NCI-H1930 (cell line): ENCODE results near the gene IQGAP3.
"Not testable (repeated sequence)": the region's sequence is repeated elsewhere in the genome, so short reads cannot be mapped to it uniquely, and the experiment has no call there.

Source experiments
- DNase-seq, 2 experiments: peaks; one replicate each; lab custom pipeline; 2025; lab: John Stamatoyannopoulos, UW

IQGAP3 gene

GRCh38 chr1:156572663-156573018, 276 bp upstream of the IQGAP3 start:
- DNase-seq = no peak

- DNase-seq = no peak
Observed at GRCh38 chr1:156571261-156571852, 1.0 kb downstream of the IQGAP3 start.

- DNase-seq = no peak
Observed at GRCh38 chr1:156566436-156566835, 5.9 kb downstream of the IQGAP3 start.

DNA sequence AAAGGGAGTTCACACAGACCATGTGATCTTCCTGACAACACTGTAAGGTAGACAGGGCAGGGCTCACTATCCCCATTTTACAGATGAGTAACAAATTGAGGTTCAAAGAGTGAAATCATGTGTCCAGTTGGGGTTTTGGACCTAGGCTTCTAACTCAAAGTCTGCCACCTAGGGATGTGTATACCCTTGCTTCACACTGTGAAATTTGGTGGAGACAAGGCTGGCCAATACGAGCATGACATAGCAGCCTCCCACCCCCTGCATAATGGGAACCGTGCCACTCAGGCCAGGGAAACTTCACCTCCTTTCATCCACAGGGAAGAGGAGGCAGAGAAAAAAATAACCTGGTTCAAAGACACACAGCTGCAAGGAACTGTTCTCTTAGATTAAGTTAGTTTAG, 6.8 kb downstream of the IQGAP3 start:
- DNase-seq = no peak

- DNase-seq = no peak
Observed at GRCh38 chr1:156560585-156561163, 11.7 kb downstream of the IQGAP3 start.

DNA sequence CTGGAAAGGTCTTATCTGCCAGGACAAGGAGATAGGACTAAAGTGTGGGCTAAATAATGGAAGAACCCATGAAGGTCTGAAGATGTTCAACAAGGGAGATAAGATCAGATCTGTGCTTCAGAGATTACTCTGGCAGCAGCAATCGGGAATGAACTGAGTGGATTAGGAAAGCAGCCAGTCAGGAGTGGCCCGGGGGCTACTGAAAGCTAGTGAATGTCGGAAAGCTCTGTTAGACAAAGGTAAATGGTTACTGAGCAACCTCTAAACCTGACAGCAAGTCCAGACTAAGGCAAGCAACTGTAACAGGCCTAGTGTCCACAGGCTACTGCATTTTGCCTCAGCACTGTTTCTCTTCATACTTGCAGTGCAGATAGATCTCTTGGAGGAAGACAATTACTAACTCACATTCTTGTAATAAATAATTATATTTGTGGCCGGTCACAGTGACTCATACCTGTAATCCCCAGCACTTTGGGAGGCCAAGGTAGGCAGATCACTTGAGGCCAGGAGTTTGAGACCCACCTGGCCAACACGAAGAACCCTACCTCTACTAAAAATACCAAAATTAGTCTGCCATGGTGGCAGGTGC, 12.5 kb downstream of the IQGAP3 start:
- DNase-seq = no peak

GRCh38 chr1:156559086-156559796, 13.1 kb downstream of the IQGAP3 start:
- no peak for DNase-seq

DNA sequence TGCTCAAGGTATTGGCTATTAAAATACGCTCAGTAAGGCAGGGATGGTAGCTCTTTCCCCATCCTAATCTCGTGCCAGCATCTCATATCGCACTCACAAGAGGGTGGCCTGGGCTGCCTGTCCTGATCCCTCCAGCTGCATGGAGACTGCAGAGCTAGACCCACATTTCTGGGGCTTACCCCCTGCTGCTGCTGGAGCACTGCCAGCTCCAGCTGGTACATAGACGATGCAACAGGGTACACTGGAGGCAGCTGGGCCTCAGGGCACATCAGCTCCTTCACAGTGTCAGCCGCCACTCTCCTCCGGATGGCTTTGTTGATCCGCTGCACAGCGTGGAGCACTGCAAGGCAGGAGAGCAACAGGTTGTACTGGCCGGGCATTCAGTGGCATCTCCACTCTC, 16.0 kb downstream of the IQGAP3 start:
- DNase-seq = no peak

DNA sequence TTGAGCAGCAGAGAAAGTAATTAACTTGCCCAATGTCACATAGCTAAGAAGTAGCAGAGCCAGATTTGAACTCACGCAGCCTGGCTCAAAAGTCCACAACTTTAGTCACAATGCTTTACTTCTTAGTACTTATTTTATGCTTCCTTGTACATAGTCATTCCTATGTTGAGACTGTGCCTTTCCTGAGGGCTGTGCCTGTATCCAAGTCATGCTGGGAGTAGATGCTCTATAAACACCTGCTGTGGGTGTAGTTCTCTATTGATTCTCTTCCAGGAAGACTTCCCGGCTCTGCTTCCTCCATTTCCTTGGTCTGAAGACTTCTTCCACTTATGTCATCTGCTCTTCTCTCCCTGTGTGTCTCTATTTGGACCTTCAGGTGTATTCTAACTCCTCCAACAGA, 16.6 kb downstream of the IQGAP3 start:
- DNase-seq = no peak

DNA sequence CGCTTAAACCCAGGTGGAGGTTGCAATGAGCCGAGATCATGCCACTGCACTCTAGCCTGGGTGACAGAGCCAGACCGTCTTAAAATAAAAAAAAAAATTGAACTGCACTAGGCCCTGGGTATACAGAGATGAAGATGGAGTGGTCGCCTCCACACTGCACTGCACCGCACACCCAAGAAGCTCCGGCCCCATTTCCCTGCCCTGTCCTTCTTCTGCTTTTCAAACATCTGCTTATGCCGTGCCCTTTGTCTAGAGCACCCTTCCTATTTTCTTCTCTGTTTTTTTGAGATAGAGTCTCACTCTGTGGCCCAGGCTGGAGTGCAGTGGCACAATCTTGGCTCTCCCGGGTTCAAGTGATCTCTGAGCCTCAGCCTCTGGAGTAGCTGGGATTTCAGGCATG, 17.4 kb downstream of the IQGAP3 start:
- no peak for DNase-seq

DNA sequence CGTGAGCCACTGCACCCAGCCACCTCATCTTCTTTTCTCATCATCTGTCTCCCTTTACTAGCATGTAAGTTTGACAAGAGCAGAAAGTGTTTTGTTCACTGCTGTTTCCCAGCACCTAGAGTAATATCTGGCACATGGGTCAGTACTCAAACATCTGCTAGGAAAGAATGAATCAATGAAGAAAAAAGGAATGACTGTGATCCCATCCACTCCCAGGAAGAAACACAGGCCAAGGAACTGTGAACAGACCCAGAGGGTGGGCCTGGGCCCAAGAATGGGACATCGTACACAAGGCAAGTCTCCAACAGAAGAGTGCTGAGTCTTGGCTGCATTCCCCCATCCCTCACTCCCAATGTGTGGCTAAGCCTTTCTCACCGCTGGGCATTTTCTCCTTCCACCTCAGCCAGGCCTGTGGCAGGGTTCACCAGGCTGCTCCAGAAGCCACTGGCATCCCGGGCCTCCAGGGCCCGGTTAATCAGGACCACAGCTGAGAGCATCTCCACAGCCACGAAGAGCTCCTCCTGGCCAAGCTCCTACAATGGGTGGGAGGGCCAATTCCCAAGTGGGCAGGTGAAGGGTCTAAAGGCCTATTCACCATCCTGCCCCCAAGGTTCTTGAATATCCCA, 18.4 kb downstream of the IQGAP3 start:
- no peak for DNase-seq

GRCh38 chr1:156552937-156553336, 19.4 kb downstream of the IQGAP3 start:
- not testable (repeated sequence) for DNase-seq

DNA sequence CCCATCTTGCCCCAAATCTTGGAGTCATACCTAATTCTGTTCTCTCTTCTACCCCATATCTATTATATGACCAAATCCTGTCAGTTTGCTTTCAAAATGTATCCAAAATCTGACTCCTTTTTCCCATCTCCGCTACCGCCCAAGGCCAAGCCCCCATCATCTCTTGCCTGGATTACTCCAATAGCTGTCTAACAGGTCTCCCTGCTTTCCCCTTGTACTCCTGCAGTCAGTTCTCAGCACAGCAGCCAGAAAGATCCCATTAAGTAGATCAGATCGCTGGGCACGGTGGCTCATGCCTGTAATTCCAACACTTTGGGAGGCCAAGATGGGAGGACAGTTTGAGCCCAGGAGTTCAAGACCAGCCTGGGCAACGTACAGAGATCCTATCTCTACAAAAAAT, 19.8 kb downstream of the IQGAP3 start:
- no peak for DNase-seq

GRCh38 chr1:156551869-156552268, 20.5 kb downstream of the IQGAP3 start:
- DNase-seq = no peak

- no peak for DNase-seq
Observed at GRCh38 chr1:156551066-156551643, 21.2 kb downstream of the IQGAP3 start.

- DNase-seq = no peak
Observed at GRCh38 chr1:156550346-156550745, 22.0 kb downstream of the IQGAP3 start.

DNA sequence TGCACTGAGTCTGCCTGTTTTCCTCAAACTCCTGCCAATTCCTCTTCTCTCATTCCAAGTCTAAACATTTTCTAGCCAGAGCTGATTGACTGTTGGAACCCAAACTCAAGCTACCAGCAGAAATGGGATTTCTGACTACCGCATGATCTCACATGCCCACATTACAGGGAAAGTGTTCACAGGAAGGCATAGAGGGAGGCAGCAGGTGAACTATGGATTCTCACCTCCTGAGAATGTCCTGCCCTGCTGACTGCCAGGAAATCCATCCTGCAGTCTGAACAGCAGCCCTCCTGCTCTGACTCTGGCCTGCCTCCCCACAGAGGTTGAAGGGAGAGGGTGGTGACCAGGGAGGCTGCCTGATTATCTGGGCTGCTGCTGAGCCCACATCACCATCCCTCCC, 22.5 kb downstream of the IQGAP3 start:
- DNase-seq = no peak

- no peak for DNase-seq
Observed at GRCh38 chr1:156549390-156549789, 23.0 kb downstream of the IQGAP3 start.

- DNase-seq = no peak
Observed at GRCh38 chr1:156547982-156548381, 24.4 kb downstream of the IQGAP3 start.

- no peak for DNase-seq
Observed at GRCh38 chr1:156547434-156547833, 24.9 kb downstream of the IQGAP3 start.

GRCh38 chr1:156546267-156546666, 26.1 kb downstream of the IQGAP3 start:
- DNase-seq = no peak

GRCh38 chr1:156544592-156545102, 27.7 kb downstream of the IQGAP3 start:
- no peak for DNase-seq
